SK-N-SH treated with all-trans-retinoic acid at 6 μM for 48 hours (cell line): ENCODE data around the gene PGF.

Source experiments
- ATAC-seq: fragments of 200-7000 bp; cut with Tn5 transposase; 3 replicates; pipeline ENCODE4 v1.9.1; 2020; ENCODE audit warnings: mild to moderate bottlenecking, moderate library complexity
- CSDC2 ChIP-seq: fragments of 250-450 bp; sonication (Bioruptor Pico); IDR thresholded peaks from 2 replicates; pipeline ENCODE4 v1.5.0; 2020; ENCODE audit warnings: mild to moderate bottlenecking, moderate library complexity
- ESRRG ChIP-seq: fragments of 250-450 bp; sonication (Bioruptor Pico); IDR thresholded peaks from 2 replicates; pipeline ENCODE4 v1.6.1; 2021; ENCODE audit warnings: mild to moderate bottlenecking
- GLIS3 ChIP-seq: fragments of 250-450 bp; sonication (Bioruptor Pico); IDR thresholded peaks from 2 replicates; pipeline ENCODE4 v1.5.0; 2020; ENCODE audit warnings: mild to moderate bottlenecking, moderate library complexity
- ISL1 ChIP-seq: fragments of 250-450 bp; sonication (Bioruptor Pico); IDR thresholded peaks from 2 replicates; pipeline ENCODE4 v2.1.2; 2022; ENCODE audit warnings: mild to moderate bottlenecking, moderate library complexity
- OSR1 ChIP-seq: fragments of 250-450 bp; sonication (Bioruptor Pico); IDR thresholded peaks from 2 replicates; pipeline ENCODE4 v1.8.0; 2022; ENCODE audit warnings: moderate library complexity, mild to moderate bottlenecking, inconsistent platforms
- PPARA ChIP-seq: fragments of 250-450 bp; sonication (Bioruptor Pico); IDR thresholded peaks from 2 replicates; pipeline ENCODE4 v1.5.0; 2020; ENCODE audit warnings: mild to moderate bottlenecking, borderline replicate concordance
- RARB ChIP-seq: fragments of 250-450 bp; sonication (Bioruptor Pico); IDR thresholded peaks from 2 replicates; pipeline ENCODE4 v1.8.0; 2021; ENCODE audit warnings: mild to moderate bottlenecking, moderate library complexity
- SNAI2 ChIP-seq: fragments of 250-450 bp; sonication (Bioruptor Pico); IDR thresholded peaks from 2 replicates; pipeline ENCODE4 v1.5.0; 2020; ENCODE audit warnings: mild to moderate bottlenecking, moderate library complexity
- TCF4 ChIP-seq: fragments of 250-450 bp; sonication (Bioruptor Pico); IDR thresholded peaks from 2 replicates; pipeline ENCODE4 v1.8.0; 2021; ENCODE audit warnings: mild to moderate bottlenecking, moderate library complexity, borderline replicate concordance
- TOX ChIP-seq: fragments of 250-450 bp; sonication (Bioruptor Pico); IDR thresholded peaks from 2 replicates; pipeline ENCODE4 v1.8.0; 2021; ENCODE audit warnings: mild to moderate bottlenecking, moderate library complexity, borderline replicate concordance
- ZC3H10 ChIP-seq: fragments of 250-450 bp; sonication (Bioruptor Pico); IDR thresholded peaks from 2 replicates; pipeline ENCODE4 v1.5.1; 2021; ENCODE audit warnings: mild to moderate bottlenecking, moderate library complexity
- ZFP30 ChIP-seq: fragments of 450-650 bp; formaldehyde crosslinking; IDR thresholded peaks from 2 replicates; pipeline ENCODE4 v1.5.0; 2022; ENCODE audit warnings: mild to moderate bottlenecking, moderate library complexity
- ZNF565 ChIP-seq: fragments of 450-650 bp; formaldehyde crosslinking; conservative IDR thresholded peaks from 2 replicates; pipeline ENCODE4 v1.5.0; 2020; ENCODE audit warnings: low read depth, mild to moderate bottlenecking, moderate library complexity
- ZNF8 ChIP-seq: fragments of 450-650 bp; formaldehyde crosslinking; IDR thresholded peaks from 2 replicates; pipeline ENCODE4 v1.5.0; 2020; ENCODE audit warnings: mild to moderate bottlenecking, moderate library complexity
- TF ChIP-seq, protein P1 (sequence below): fragments of 250-450 bp; sonication (Bioruptor Pico); IDR thresholded peaks from 2 replicates; pipeline ENCODE4 v1.8.0; 2020; ENCODE audit warnings: mild to moderate bottlenecking, moderate library complexity, borderline replicate concordance
- TF ChIP-seq, protein P2 (sequence below): fragments of 250-450 bp; sonication (Bioruptor Pico); IDR thresholded peaks from 2 replicates; pipeline ENCODE4 v1.8.0; 2021; ENCODE audit warnings: low read depth, mild to moderate bottlenecking, moderate library complexity, borderline replicate concordance
- TF ChIP-seq, protein P3 (sequence below): fragments of 250-450 bp; sonication (Bioruptor Pico); IDR thresholded peaks from 2 replicates; pipeline ENCODE4 v1.5.1; 2020; ENCODE audit warnings: low read depth, mild to moderate bottlenecking, moderate library complexity
- TF ChIP-seq, protein P4 (sequence below): fragments of 250-450 bp; sonication (Bioruptor Pico); IDR thresholded peaks from 2 replicates; pipeline ENCODE4 v1.5.0; 2020; ENCODE audit warnings: mild to moderate bottlenecking, moderate library complexity
- TF ChIP-seq, protein P5 (sequence below): fragments of 250-450 bp; sonication (Bioruptor Pico); IDR thresholded peaks from 2 replicates; pipeline ENCODE4 v1.5.1; 2021; ENCODE audit warnings: mild to moderate bottlenecking, moderate library complexity

The PGF gene

DNA sequence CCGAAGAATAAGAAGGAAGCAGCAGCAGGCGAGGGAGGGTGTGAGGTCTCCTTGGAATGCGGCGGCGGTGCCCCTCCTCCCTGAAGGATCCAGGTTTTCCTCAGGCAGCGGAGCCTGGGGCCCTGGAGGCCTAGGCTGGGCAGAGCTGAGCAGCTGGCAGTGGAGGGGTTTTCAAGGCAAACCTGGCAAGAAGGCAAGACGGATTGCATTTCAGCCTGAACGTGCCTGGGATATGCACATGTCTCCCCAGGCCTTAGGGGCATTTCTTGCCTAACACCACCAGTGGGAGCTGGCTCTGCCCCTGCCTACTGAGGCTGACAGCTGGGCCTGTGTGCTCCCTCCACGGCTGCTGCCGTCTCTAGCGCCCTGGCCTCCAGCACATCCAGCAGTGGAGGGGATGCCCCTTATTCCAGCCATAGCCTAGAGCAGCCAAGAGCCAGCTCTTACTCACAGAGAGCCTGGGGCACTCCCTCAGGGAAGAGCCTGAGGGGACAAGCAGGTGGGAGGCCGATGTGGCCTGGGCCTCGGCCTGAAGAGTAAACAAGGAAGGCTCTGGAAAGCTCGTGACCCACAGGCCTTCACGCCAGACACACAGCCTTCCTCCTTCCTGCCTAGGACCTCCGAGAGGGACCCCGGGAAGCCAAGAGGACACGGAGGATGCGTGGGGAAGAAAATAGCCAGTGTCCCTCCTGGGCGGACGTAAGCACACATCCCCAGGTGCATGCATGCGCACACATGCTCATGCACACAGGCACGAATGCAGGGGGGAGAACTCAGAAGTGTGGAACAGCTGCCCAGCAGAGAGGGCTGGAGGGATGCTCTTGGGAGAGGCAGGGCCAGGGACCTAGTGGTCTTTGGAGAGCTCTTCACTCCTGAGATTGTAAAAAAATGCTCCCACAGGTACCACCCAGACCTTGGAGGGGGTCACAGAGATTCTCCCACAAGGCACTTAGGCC is 24.3 kb upstream of the PGF start:
- peak; percentile 64 for ATAC-seq

DNA sequence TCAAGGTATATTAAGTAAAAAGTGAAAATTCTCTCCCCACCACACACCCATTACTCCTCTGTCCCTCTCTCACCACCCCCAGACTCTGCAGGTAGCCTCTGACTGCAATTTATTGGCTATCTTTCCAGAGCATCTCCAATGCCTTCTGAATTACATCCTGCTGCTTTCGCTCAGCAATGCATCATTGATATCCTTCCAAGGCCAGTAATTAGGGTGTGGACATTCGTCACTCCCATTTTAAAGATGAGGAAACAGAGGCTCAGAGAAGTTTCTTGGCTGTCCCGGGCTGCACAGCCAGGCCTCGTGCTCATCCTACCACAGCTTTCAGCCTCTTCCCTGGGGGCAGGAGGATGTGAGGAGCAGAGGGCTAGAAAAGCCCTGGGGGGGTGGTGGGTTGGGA is 23.6 kb upstream of the PGF start:
- TF ChIP-seq GLIS3 (CRISPR knock-in tag) = no peak
- no peak for TF ChIP-seq RARB (CRISPR knock-in tag)
- TF ChIP-seq, protein P1, sequence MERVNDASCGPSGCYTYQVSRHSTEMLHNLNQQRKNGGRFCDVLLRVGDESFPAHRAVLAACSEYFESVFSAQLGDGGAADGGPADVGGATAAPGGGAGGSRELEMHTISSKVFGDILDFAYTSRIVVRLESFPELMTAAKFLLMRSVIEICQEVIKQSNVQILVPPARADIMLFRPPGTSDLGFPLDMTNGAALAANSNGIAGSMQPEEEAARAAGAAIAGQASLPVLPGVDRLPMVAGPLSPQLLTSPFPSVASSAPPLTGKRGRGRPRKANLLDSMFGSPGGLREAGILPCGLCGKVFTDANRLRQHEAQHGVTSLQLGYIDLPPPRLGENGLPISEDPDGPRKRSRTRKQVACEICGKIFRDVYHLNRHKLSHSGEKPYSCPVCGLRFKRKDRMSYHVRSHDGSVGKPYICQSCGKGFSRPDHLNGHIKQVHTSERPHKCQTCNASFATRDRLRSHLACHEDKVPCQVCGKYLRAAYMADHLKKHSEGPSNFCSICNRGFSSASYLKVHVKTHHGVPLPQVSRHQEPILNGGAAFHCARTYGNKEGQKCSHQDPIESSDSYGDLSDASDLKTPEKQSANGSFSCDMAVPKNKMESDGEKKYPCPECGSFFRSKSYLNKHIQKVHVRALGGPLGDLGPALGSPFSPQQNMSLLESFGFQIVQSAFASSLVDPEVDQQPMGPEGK (CRISPR knock-in tag) = no peak
- TF ChIP-seq, protein P2, sequence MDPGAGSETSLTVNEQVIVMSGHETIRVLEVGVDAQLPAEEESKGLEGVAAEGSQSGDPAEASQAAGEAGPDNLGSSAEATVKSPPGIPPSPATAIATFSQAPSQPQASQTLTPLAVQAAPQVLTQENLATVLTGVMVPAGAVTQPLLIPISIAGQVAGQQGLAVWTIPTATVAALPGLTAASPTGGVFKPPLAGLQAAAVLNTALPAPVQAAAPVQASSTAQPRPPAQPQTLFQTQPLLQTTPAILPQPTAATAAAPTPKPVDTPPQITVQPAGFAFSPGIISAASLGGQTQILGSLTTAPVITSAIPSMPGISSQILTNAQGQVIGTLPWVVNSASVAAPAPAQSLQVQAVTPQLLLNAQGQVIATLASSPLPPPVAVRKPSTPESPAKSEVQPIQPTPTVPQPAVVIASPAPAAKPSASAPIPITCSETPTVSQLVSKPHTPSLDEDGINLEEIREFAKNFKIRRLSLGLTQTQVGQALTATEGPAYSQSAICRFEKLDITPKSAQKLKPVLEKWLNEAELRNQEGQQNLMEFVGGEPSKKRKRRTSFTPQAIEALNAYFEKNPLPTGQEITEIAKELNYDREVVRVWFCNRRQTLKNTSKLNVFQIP = no peak
- TF ChIP-seq ISL1 (CRISPR knock-in tag) = no peak
- TF ChIP-seq ZC3H10 (CRISPR knock-in tag) = no peak
- no peak for TF ChIP-seq ZFP30 (CRISPR knock-in tag)
- TF ChIP-seq OSR1 (CRISPR knock-in tag) = no peak
- TF ChIP-seq SNAI2 (CRISPR knock-in tag) = no peak
- TF ChIP-seq PPARA = no peak
- no peak for TF ChIP-seq TOX (CRISPR knock-in tag)
- TF ChIP-seq, protein P3, sequence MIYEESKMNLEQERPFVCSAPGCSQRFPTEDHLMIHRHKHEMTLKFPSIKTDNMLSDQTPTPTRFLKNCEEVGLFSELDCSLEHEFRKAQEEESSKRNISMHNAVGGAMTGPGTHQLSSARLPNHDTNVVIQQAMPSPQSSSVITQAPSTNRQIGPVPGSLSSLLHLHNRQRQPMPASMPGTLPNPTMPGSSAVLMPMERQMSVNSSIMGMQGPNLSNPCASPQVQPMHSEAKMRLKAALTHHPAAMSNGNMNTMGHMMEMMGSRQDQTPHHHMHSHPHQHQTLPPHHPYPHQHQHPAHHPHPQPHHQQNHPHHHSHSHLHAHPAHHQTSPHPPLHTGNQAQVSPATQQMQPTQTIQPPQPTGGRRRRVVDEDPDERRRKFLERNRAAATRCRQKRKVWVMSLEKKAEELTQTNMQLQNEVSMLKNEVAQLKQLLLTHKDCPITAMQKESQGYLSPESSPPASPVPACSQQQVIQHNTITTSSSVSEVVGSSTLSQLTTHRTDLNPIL (CRISPR knock-in tag) = no peak
- TF ChIP-seq ZNF565 (CRISPR knock-in tag) = no peak
- TF ChIP-seq ZNF8 = no peak
- TF ChIP-seq, protein P4, sequence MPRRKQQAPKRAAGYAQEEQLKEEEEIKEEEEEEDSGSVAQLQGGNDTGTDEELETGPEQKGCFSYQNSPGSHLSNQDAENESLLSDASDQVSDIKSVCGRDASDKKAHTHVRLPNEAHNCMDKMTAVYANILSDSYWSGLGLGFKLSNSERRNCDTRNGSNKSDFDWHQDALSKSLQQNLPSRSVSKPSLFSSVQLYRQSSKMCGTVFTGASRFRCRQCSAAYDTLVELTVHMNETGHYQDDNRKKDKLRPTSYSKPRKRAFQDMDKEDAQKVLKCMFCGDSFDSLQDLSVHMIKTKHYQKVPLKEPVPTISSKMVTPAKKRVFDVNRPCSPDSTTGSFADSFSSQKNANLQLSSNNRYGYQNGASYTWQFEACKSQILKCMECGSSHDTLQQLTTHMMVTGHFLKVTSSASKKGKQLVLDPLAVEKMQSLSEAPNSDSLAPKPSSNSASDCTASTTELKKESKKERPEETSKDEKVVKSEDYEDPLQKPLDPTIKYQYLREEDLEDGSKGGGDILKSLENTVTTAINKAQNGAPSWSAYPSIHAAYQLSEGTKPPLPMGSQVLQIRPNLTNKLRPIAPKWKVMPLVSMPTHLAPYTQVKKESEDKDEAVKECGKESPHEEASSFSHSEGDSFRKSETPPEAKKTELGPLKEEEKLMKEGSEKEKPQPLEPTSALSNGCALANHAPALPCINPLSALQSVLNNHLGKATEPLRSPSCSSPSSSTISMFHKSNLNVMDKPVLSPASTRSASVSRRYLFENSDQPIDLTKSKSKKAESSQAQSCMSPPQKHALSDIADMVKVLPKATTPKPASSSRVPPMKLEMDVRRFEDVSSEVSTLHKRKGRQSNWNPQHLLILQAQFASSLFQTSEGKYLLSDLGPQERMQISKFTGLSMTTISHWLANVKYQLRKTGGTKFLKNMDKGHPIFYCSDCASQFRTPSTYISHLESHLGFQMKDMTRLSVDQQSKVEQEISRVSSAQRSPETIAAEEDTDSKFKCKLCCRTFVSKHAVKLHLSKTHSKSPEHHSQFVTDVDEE (CRISPR knock-in tag) = no peak
- TF ChIP-seq ESRRG (CRISPR knock-in tag) = no peak
- ATAC-seq = no peak

More for the DNA sequence above, 24.3 kb upstream of the PGF start:
- TF ChIP-seq CSDC2 (CRISPR knock-in tag) (no peak), RARB (CRISPR knock-in tag) (no peak), GLIS3 (CRISPR knock-in tag) (no peak), ZNF565 (CRISPR knock-in tag) (no peak), PPARA (no peak), OSR1 (CRISPR knock-in tag) (no peak), SNAI2 (CRISPR knock-in tag) (no peak), ZNF8 (no peak), ZFP30 (CRISPR knock-in tag) (no peak)
- TF ChIP-seq, protein P3 (CRISPR knock-in tag) = no peak

DNA sequence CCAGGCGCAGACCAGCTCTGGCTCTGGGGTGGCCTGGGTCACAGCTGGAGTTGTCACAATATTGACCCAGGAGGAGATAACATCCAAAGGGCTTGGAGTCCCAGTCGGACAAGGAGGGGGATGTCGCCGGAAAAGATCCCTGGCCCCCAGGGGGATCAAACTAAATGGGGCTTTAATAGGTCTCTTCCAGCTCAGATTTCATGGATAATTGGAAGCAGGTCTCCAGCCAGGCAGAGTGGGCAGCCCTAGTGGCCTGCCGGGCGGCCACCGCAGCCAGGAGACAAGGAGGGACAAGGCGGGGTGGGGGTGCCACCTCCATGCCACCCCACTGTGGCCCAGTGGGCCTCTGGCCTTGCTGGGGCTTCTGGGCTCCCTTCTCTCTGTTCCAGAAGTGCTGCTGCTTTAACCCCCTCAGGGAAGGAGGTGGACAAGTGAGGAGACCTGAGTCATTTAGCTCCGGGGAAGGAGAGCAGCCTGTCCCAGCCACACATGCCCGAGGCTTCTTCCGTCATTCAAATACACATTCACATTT is 23.1 kb upstream of the PGF start:
- peak; percentile 26; the same call in 2 of the 3 replicates for ATAC-seq
- TF ChIP-seq TCF4 (CRISPR knock-in tag) (peak; percentile 80; the same call in 1 of the 2 replicates), SNAI2 (CRISPR knock-in tag) (no peak)
- TF ChIP-seq, protein P5, sequence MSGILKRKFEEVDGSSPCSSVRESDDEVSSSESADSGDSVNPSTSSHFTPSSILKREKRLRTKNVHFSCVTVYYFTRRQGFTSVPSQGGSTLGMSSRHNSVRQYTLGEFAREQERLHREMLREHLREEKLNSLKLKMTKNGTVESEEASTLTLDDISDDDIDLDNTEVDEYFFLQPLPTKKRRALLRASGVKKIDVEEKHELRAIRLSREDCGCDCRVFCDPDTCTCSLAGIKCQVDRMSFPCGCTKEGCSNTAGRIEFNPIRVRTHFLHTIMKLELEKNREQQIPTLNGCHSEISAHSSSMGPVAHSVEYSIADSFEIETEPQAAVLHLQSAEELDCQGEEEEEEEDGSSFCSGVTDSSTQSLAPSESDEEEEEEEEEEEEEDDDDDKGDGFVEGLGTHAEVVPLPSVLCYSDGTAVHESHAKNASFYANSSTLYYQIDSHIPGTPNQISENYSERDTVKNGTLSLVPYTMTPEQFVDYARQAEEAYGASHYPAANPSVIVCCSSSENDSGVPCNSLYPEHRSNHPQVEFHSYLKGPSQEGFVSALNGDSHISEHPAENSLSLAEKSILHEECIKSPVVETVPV (CRISPR knock-in tag) = no peak
- TF ChIP-seq, all 23 proteins: peak for 1
